ENCODE data around the gene RPP14.

RPP14 gene

DNA sequence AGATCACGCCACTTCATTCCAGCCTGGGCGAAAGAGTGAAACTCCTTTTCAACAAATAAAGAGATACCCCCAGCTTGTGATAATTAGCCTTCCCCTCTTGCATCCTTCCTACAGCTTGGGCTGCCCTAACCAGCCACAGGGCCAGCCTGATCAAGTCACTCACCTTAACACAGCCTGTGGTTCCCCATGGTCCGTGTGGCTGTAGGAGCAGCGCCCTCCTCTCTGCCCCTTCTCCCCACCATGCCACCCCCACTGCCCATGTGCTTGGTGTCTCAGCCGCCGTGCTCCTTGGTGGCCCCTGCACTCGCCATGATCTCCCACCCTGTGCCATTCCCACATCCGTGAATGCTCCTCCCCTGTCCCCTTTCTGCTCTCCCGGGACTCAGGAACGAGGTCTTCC lies 13.2 kb upstream of the RPP14 start:
- no peak for DNase-seq

DNA sequence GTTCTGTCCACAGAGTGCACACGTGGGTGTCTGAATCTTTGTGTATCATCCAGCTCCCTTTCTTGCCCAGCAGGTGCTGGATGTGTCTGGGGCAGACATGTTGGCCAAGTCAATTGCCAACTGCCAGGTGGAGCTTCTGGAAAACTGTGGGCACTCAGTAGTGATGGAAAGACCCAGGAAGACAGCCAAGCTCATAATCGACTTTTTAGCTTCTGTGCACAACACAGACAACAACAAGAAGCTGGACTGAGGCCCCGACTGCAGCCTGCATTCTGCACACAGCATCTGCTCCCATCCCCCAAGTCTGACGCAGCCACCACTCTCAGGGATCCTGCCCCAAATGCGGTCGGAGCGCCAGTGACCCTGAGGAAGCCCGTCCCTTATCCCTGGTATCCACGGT lies 12.5 kb upstream of the RPP14 start:
- DNase-seq, result no peak

DNA sequence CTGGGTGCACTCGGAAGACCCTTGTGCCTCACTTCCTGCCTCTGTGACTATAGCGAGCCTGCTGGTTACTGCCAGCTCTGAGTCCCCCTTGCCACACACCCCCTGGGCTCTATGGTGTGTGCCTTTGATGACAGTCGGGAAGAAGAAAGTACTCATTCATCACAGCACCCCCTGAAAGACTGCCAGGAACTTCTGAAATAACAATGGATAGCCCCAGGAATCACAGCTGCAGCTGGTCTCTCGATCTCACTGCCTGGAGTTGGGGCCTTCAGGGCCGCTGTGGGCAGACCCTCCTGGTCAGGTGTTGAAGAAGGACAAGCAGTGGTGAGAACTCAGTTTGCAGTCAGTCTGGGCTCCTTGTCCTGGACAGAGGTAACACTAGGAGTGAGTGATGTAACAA lies 9.8 kb upstream of the RPP14 start:
- no peak for DNase-seq

DNA sequence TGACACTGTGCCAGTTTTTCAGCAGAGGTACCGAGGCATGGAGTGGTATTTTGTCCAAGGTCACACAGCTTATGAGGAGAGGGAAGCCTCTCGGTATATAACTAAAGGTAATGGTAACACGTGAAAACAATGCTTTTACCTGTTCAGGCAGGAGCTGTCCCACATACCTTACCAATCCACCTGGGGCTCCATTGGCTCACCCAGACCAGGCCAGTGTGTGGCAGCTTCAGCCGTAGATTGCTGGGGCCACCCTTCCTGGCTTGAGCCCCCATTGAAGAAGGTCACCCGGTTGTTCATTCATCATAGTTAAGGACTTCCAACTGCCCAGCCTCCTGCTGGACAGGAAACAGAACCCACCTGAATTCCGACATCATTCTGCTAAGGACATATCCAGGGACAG lies 9.2 kb upstream of the RPP14 start:
- no peak for DNase-seq

DNA sequence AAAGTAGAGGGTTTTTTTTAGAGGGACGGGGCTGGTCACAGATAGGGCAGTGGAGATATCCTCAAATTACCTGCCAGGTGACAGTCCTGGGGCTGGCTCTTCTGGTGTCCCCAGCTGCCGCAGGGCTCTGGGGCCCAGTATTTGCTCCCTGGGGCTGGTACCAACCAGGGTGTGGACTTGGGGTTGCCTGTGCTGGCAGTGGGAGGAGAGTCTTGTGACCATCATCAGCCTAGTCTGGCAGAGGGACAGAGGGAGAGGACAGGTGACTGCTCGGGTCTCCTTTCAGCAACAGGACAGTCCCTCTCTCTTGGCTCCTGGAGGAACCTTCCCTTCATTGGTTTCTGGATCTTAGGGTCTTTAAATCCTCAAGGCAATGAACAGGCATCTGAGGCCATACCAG lies 7.9 kb upstream of the RPP14 start:
- no peak for DNase-seq

DNA sequence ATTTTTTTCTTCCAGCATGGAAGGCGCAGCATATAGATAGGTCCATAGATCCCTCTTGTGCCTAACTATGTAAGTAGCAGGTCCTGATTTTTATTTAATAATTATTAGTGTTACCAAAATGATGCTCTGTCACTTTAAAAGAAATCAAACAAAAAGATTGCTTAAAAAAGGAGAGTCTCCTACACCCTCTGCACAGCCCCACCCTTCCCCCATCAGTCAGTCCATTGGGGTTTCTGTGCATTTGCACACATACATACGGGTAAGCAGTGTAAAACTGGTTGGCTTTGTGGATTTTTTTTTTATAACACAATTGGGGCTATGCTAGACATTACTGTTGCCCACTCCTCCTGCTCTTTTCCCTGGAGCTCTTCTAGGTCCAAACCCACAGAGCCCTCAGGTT lies 7.0 kb upstream of the RPP14 start:
- no peak for DNase-seq

DNA sequence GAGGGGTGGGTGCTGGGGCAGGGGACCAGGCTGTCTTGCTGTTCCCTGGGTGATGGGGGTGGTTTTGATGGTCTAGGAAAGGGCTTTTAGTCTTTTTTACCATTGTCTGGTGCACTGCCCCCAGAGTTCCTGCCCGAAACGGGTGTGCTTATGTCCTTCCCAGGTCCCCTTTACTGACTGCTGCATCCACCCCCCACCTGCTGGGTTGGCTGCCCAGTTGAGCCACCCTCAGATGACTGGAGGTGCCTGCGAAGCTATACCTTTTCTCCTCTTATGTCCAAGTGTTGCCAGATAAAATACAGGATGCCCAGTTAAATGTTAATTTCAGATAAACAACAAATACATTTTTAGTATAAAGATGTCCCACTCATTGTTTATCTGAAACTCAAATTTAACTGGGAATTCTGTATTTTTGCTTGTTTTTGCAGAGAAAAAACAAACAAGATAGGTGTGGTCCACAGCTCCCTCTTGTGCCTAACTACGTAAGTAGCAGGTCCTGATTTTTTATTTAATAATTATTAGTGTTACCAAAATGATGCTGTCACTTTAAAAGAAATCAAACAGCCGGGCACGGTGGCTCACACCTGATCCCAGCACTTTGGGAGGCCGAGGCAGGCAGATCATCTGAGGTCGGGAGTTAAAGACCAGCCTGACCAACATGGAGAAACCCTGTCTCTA lies 6.1 kb upstream of the RPP14 start:
- DNase-seq, result no peak

DNA sequence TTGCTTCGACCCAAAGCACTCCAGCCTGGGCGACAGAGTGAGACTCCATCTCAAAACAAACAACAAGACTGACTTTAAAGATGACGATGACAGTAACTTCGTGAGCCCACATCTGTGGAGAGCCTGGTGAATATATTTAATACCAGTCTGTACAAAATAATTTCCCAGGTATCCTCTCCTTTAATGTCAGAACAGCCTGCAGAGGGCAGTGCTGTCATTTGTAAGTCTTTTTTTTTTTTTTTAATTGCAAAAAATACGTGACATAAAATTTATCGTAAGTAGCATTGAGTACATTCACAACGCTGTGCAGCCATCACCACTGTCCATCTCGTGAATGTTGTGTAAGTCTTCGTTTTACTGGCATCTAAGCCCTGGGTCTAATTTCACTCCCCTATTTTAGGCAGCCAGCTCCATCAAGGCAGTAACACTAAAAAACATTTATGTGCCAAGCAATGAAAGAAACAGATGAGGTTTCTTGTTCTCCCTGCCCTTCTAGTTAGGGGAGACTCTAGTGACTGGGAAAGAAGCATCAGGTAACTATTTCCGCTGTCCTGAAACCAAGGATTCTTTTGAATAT lies 1.7 kb downstream of the RPP14 start:
- DNase-seq, result no peak

DNA sequence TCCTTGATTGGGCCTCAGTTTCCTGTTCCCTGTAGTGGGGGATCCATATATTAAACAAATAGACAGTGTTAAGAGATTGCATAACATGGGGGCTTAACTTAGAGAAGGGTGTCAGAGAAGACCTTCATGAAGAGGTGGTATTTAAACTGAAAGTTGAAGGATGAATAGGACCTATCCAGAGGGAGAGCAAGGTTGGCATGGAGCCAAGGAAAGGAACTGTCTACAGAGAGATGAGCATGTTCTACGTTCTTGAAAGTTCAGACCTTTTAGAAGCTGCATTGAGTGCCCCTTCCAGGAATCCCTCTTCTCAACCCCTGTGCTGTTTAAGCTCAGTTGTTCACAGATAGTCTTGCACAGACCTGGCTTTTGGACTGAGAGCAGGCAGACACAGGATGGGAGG lies 2.7 kb downstream of the RPP14 start:
- DNase-seq, result no peak

DNA sequence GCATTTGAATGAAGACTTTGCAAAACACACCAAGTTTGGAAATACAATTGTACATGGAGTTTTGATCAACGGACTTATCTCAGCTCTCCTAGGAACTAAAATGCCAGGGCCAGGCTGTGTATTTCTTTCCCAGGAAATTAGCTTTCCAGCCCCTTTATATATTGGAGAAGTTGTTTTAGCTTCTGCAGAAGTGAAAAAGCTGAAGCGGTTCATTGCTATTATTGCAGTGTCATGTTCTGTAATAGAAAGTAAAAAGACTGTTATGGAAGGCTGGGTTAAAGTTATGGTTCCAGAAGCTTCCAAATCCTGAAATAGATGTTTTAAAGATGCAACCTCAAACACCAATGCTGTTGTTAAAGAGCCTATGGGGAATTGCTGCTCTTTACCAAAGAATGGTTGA lies 11.8 kb downstream of the RPP14 start:
- DNase-seq, result no peak

DNA sequence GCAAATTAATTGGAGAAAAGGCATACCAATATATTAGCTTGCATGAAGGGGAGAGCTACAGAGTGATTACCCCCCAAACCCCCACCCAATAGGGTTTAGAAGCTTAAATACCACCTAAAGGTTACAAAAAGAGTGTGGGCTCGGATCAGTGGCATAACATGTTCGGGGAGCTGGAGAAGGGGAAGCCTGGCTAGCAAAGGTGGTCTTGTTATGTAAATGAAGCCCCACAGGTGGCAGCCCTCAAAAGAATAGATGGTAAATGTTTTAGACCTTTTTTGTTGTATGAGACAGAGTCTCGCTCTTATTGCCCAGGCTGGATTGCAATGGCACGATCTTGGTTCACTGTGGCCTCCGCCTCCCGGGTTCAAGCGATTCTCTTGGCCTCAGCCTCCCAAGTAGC lies 15.7 kb downstream of the RPP14 start:
- no peak for DNase-seq

DNA sequence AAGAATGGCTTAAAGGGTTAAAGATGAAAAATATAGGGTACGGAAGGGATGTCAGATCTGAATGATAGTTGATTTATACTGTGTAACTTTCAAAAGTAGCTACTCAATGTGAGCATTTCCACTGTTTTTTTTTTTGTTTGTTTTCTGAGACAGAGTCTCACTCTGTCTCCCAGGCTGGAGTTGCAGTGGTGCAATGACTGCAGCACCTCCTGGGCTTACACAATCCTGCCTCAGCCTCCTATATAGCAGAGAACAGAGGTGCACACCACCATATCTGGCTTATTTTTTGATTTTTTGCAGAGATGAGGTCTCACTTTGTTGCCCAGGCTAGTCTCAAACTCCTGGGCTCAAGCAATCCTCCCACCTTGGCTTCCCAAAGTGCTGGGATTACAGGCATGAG lies 16.7 kb downstream of the RPP14 start:
- no peak for DNase-seq

DNA sequence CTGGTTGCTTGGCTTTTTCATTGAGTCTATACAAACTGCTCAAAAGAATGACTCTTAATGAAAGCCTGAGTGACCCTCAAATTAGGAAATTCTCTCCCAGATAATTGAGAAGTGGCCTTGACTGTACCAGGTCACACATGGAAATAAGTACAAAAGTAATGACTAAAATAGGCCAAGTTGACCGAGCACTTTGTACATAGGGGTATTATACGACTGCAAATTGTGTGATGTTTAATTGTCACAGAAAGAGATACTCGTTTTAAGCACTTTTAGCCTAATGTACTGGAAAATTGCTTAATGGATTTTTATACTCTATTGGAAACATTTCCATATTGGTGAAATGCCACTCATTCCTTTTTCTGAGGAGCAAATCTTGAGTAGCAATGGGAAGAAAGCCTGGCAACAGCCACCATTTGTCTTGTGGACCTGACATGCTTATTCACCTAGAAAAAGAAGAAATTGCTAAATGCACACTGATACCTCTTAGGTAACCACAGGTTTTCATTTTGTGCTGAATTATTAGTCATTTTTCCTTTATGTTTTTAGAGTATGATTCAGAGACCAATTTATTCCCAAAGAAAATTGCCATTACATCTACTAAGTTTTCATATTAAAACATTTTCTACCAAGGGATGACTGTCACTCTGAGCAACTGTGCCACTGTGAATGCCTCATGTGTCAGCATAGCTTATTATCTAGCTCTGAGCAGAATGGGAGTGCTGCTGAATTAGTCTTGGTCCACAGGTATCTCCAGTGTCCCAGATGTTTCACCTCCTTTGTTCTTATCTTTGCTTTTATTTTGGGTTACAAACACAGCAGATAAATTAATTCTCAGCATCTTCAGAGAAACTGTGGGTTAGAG lies 17.7 kb downstream of the RPP14 start:
- DNase-seq, result no peak

DNA sequence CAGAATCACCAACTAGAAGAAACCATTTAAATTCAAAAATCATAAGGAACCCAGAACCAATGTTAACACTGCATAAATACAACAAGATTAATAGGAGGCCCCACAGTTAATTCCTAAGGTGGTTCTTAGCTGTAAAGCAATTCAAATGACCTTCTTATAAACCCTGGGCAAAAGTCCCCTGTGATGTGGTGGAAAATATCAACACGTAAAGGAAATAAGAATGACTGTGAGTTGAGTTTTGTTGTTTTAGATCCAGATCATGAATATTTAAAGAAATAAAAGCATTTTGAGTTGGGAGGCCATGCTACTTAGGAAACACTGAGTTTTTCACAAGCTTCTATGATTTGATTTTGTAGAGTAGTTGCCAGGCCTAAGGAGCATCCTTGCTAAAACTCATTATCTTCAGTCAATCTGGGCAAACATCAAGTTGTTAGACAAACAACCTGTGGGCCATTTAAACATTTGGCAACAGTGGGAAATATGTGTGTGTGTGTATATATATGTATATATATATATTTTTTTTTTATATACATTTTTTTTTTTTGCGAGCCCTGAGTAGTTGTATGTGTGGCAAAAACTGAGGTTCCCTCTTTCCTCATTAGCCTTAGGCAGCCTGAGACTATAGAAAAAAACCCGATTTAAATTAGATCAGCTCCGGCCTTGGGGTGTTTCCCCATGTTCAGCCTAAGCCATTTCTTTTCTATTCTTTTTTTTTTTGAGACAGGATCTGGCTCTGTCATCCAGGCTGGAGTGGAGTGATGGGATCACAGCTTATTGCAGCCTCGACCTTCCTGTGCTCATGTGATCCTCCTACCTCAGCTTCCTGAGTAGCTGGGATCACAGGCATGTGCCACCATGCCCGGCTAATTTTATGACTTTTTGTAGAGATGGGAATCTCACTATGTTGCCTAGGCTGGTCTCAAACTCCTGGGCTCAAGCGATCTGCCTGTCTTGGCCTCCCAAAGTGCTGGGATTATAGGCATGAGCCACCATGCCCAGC lies 18.6 kb downstream of the RPP14 start:
- DNase-seq, result no peak

DNA sequence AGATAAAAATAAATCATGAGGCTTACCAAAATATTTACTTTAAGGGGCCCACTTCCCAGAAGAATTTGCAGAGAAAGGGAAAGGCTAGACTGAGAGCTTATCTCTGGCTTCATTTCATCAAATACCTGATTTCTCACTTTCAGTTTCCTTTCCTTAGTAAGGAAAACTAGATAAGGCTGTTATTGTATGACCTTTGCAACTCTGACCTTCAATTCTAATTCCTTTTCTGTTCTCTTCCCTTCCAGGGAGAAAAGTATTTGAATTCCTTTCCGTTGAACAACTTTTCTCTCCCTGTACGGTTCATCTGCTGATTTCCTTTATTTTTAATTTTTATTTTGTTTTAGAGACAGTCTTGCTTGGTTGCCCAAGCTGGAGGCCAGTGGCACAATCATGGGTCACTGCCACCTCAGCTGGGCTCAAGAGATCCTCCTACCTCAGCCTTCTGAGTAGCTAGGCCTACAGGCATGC lies 19.5 kb downstream of the RPP14 start:
- no peak for DNase-seq

DNA sequence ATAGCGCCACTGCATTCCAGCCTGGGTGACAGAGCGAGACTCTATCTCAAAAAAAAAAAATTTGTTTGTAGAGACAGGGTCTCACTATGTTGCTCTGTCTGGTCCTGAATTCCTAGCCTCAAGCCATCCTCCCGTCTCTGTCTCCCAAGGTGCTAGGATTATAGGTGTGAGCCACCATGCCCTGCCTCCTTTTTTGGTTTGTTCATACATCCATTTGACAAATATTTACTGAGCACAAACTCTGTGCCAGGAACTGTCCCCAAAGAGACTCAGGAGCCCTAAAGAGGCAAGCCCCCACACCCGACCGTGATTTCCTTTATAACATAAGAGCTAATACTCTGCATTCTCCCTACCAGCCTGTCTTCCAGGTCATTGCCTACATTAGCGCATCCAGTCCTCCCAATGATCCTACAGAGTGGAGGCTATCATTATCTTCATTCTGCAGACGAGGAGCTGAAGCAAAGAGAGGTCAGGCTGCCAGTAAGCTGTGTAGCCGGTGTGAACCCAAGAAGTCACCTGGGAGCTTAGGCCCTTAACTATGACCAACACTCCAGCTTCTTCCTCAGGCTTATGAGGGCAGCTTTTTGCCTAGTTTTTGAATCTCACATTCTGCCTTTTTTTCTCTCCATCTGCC lies 20.3 kb downstream of the RPP14 start:
- no peak for DNase-seq

DNA sequence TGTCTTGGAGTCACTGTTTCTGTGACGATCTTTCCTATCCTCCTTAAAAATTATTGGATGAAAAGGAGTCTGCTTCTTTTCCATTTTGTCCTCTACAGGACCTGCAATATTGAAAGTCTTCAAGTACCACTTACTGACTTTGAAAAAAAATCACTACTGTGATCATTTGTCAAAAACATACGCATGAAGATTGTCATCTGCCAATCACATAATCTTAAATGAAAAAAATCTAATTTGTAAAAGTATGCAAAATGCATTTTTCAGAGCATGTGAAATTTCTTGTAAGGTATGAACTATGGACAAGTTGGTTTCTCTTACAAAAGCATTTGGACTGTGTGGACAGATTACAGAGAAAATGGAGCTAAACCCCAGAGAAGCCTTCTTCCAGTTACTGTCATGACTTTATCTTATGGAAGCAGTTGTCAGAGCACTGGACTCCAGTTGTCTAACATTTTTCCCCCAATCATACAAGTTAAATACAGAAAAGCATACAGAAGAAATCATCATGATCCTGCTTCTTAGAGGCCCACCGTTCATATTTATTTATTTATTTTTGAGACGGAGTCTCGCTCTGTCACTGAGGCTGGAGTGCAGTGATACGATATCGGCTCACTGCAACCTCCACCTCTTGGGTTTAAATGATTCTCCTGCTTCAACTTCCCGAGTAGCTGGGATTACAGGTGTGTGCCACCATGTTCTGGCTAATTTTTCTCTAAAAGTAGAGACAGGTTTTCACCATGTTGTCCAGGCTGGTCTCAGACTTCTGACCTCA lies 23.3 kb downstream of the RPP14 start:
- no peak for DNase-seq

DNA sequence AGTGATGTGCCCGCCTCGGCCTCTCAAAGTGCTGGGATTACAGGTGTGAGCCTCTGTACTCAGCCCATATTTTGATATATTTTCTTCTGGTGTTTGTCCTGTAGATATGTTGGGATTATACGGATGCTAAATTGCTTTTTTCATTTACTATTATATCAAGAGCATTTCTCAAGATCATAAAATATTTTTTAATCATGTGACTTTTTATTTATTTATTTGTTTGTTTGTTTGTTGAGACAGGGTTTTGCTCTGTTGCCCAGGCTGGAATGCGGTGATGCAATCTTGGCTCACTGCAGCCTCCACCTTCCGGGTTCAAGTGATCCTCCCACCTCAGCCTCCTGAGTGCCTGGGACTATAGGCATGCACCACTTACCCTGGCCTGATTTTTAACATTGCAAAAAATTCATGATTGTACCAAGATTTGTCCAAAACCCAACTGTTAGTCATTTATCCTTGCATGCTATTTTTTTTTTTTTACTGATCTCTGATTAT lies 23.9 kb downstream of the RPP14 start:
- DNase-seq, result no peak

DNA sequence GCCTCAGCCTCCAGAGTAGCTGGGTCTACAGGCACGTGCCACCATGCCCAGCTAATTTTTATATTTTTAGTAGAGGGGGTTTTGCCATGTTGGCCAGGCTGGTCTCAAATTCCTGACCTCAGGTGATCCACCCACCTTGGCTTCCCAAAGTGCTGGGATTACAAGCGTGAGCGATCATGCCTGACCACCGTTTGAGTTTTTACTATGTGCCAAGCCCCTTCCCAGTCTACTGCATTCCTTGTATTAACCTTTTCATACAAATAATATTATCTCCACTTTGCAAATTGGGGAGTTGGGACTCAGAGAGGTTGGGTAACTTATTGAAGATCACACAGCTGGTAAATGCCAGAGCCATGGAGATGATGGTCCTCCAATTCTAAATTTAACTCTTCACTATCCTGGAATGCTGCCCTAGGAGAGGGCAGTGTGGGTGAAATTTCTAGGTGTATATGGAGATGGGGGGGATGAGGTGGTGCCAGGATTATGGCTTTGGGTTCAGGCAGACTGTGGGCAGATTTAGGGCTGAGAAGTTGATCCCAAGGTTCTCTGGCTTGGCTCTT lies 25.6 kb downstream of the RPP14 start:
- no peak for DNase-seq

DNA sequence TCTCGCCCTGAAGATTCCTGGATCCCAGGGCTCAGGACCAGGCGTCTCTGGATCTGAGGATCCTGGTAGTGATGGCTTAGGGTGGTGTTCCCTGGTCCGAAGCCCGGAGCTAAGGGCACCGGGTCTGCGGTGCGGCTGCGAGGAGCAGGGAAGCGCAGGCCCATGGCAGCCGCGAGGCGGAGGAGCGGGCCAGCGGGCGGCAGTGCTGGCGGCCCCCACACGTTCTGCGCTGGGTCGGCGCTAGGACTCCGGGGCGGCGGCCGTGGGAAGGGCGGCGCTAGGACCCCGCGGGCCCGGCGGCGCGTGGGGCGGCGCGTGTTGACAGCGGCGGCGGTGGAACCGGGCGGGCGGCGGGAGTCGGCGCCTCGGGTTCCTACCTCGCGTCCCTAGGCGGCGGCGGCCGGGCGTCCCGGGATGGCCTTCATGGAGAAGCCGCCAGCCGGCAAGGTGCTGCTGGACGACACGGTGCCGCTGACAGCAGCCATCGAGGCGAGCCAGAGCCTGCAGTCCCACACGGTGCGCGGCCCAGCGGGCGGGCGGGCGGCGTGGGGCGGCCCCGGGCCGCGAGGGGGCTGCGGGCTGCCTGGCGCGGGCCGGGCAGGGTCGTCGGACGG lies 26.6 kb downstream of the RPP14 start, which contains the start of gene PXK:
Gene PXK (plus strand): TSS at position 318 of the 614 bp plus-strand sequence. CDS start 97 bp downstream, at position 415.
- DNase-seq, result no peak

Measured in NCI-H510A (cell line).